Measurements from ENCODE around the gene NDUFV1.
"Not testable (repeated sequence)": the region's sequence is repeated elsewhere in the genome, so short reads cannot be mapped to it uniquely, and the experiment has no call there.

- TF ChIP-seq CTCF (conservative IDR thresholded peaks at IDR 0.05); EZH2 (IDR thresholded peaks at IDR 0.05; ENCODE audit: low read depth): not testable (repeated sequence)
Measured at GRCh38 chr11:67660752-67661151, 54.0 kb downstream of the NDUFV1 start.

Data from PC-9 (cell line).